ELF-1 (cell line): ENCODE results near the gene CXCL17.
"Not testable (repeated sequence)": the region's sequence is repeated elsewhere in the genome, so short reads cannot be mapped to it uniquely, and the experiment has no call there.

Experiments used
- DNase-seq: peaks from one replicate; pipeline ENCODE4 v3.0.0-alpha.2; 2016; ENCODE audit warnings: low read depth, low spot score

Gene CXCL17

GRCh38 chr19:42442833-42443232 lies at the start of gene CXCL17:
CXCL17 (minus strand) TSS chr19:42442946; CDS start chr19:42442832, 114 bp downstream.
- DNase-seq: no peak

- peak; percentile 31 for DNase-seq
Measured at GRCh38 chr19:42488783-42489521, 46.2 kb upstream of the CXCL17 start.

GRCh38 chr19:42487798-42488178 lies 45.0 kb upstream of the CXCL17 start:
- DNase-seq: no peak

GRCh38 chr19:42487032-42487797 lies 44.5 kb upstream of the CXCL17 start:
- DNase-seq: peak; percentile 42

GRCh38 chr19:42485036-42485435 lies 42.3 kb upstream of the CXCL17 start:
- not testable (repeated sequence) for DNase-seq

GRCh38 chr19:42480335-42481095 lies 37.8 kb upstream of the CXCL17 start:
- DNase-seq: peak; percentile 68

- DNase-seq: no peak
Measured at GRCh38 chr19:42479736-42480135, 37.0 kb upstream of the CXCL17 start.

GRCh38 chr19:42478765-42479311 lies 36.1 kb upstream of the CXCL17 start:
- no peak for DNase-seq

GRCh38 chr19:42477933-42478332 lies 35.2 kb upstream of the CXCL17 start:
- DNase-seq: no peak

- DNase-seq: no peak
Measured at GRCh38 chr19:42477117-42477516, 34.4 kb upstream of the CXCL17 start.

GRCh38 chr19:42475366-42475765 lies 32.6 kb upstream of the CXCL17 start:
- peak; percentile 47 for DNase-seq

- peak; percentile 29 for DNase-seq
Measured at GRCh38 chr19:42474743-42475142, 32.0 kb upstream of the CXCL17 start.

GRCh38 chr19:42473686-42474085 lies 30.9 kb upstream of the CXCL17 start:
- DNase-seq: peak; percentile 55

GRCh38 chr19:42472402-42473147 lies 29.8 kb upstream of the CXCL17 start:
- DNase-seq: no peak

- peak; percentile 36 for DNase-seq
Measured at GRCh38 chr19:42471554-42472249, 29.0 kb upstream of the CXCL17 start.

- no peak for DNase-seq
Measured at GRCh38 chr19:42469311-42470235, 26.8 kb upstream of the CXCL17 start.

GRCh38 chr19:42468273-42468796 lies 25.6 kb upstream of the CXCL17 start:
- peak; percentile 76 for DNase-seq

GRCh38 chr19:42467183-42467760 lies 24.5 kb upstream of the CXCL17 start:
- no peak for DNase-seq
